Activated naive CD4-positive, alpha-beta T cell treated with anti-CD3 and anti-CD28 coated beads, Interleukin-2, amount 50 U/mL, for 24 hours (primary cell): ENCODE data around the gene FRMD8.

Experiments used
- H3K27ac Mint-ChIP-seq: one replicate; pipeline ENCODE4 v1.8.0; 2021; ENCODE audit warnings: mild to moderate bottlenecking, mixed read lengths
- H3K27me3 Mint-ChIP-seq: one replicate; pipeline ENCODE4 v1.8.0; 2021; ENCODE audit warnings: mixed read lengths
- H3K36me3 Mint-ChIP-seq: one replicate; pipeline ENCODE4 v1.8.0; 2021; ENCODE audit warnings: mixed read lengths
- H3K4me1 Mint-ChIP-seq: one replicate; pipeline ENCODE4 v1.8.0; 2021; ENCODE audit warnings: mixed read lengths
- H3K4me3 Mint-ChIP-seq: one replicate; pipeline ENCODE4 v1.8.0; 2021; ENCODE audit warnings: mild to moderate bottlenecking, mixed read lengths
- H3K9me3 Mint-ChIP-seq: one replicate; pipeline ENCODE4 v1.8.0; 2021; ENCODE audit warnings: mixed read lengths

Gene FRMD8

DNA sequence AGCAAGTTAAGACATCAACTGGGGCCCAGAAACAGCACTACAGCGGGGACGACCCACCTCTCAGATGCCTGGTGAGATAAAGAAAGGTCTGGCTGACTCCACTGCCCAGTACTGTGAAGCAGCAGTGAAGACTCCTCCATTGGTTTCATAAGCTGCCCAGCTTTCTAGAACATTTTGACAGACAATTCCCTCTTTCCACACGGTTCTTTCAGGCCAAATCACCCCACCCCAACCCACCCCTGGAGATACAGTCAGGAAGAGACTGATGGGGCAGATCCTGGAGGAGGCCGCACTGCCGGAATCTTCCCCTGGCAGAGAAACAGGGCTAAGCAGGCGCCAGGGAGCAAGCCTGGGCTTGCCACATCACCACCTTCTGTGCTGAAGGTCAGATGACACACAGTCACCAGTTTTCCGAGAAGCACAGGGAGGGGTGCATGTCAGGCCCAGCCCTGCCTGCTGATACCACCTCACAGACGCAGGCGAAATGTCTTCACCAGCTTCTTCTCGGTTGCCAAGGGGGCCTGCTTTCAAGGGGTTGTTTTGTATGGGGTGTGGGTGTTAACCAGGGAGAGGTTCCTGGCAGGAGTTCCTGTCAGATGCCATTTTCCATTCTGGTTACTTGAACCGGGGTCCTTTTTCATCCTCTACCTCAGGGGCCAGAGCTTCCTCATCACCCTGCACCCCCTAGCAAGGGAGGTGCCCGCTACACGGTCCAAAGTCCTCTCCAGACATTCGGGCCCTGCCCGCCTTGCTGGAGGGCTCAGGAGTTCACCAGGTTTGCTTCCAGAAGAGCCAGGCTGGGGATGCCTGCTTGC, 34.7 kb downstream of the FRMD8 start:
- Mint-ChIP-seq H3K36me3 (peaks cover 19% of the 10 kb centered on the region), H3K9me3 (no peaks in the 10 kb centered on the region), H3K4me3 (peak overlapping the region; percentile 96), H3K27me3 (no peaks in the 10 kb centered on the region), H3K27ac (peak overlapping the region; percentile 97), H3K4me1 (peaks cover 38% of the 10 kb centered on the region)

DNA sequence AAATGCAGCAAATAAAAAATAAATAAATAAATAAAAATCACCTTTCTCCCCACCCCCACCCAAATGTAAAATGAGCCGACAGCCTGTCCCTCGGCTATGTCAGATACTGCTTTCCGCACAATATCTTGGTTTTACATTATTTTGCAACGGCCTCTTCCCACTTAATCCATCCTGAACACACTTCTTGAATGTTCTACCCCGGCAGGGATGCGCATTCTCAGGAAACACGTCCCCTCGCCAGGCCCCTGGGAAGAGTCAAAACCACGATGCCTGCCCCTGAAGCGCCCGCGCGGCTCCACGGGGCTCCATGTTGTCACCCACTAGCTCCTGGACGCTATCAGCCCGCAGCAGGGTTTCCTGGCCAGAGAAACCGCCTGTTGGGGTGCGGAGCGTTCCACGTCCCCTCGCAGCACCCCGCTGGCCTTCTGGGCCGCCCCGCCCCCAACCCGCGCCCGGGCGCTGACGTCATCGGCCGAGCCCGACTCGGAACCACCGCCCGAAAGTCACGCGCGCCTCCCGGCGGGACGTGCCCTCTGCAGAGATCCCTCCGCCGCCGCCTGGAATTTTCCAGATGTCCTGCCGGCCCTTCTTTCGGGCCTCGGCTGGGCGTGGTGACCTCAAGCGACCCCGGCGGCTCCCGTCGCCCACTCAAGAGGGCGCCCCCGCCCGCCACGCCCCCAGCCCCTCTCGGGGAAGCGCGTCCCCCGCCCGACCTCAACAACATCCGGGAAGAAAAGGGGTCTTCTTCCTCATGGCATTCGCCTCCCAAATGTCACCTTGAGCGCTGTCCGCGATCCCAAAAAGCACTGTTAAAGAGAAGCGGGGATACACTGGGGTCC, 35.6 kb downstream of the FRMD8 start:
- Mint-ChIP-seq H3K27ac (peak overlapping the region; percentile 97), H3K4me3 (peak overlapping the region; percentile 96), H3K36me3 (peaks cover 23% of the 10 kb centered on the region), H3K4me1 (peaks cover 38% of the 10 kb centered on the region), H3K27me3 (no peaks in the 10 kb centered on the region), H3K9me3 (no peaks in the 10 kb centered on the region)

DNA sequence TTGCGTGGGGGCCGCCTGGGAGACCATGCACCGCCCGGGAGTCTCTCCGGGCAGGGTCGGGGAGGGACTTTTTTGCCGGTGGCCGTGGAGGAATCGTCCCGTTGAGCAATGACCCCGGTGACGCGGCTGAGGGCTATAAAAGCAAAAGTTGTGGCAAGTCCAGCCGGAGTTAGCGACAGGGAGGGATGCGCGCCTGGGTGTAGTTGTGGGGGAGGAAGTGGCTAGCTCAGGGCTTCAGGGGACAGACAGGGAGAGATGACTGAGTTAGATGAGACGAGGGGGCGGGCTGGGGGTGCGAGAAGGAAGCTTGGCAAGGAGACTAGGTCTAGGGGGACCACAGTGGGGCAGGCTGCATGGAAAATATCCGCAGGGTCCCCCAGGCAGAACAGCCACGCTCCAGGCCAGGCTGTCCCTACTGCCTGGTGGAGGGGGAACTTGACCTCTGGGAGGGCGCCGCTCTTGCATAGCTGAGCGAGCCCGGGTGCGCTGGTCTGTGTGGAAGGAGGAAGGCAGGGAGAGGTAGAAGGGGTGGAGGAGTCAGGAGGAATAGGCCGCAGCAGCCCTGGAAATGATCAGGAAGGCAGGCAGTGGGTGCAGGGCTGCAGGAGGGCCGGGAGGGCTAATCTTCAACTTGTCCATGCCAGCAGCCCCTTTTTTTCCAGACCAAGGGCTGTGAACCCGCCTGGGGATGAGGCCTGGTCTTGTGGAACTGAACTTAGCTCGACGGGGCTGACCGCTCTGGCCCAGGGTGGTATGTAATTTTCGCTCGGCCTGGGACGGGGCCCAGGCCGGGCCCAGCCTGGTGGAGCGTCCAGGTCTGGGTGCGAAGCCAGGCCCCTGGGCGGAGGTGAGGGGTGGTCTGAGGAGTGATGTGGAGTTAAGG, 36.4 kb downstream of the FRMD8 start, which contains the start of gene NEAT1:
NEAT1 (plus strand) TSS at position 166 of the 883 bp plus-strand sequence.
- peak within 1 kb of the TSS; percentile 97 for H3K27ac Mint-ChIP-seq
- peak within 1 kb of the TSS; percentile 96 for H3K4me3 Mint-ChIP-seq
- H3K4me1 Mint-ChIP-seq = peaks cover 40% of the 10 kb centered on the region
- H3K9me3 Mint-ChIP-seq = no peaks in the 10 kb centered on the region
- H3K36me3 Mint-ChIP-seq = peaks cover 31% of the 10 kb centered on the region
- no peaks in the 10 kb centered on the region for H3K27me3 Mint-ChIP-seq

DNA sequence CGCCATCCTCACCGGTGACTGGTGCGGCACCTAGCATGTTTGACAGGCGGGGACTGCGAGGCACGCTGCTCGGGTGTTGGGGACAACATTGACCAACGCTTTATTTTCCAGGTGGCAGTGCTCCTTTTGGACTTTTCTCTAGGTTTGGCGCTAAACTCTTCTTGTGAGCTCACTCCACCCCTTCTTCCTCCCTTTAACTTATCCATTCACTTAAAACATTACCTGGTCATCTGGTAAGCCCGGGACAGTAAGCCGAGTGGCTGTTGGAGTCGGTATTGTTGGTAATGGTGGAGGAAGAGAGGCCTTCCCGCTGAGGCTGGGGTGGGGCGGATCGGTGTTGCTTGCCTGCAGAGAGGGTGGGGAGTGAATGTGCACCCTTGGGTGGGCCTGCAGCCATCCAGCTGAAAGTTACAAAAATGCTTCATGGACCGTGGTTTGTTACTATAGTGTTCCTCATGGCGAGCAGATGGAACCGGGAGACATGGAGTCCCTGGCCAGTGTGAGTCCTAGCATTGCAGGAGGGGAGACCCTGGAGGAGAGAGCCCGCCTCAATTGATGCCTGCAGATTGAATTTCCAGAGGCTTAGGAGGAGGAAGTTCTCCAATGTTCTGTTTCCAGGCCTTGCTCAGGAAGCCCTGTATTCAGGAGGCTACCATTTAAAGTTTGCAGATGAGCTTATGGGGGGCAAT, 37.2 kb downstream of the FRMD8 start:
- H3K27me3 Mint-ChIP-seq = no peaks in the 10 kb centered on the region
- peaks cover 31% of the 10 kb centered on the region for H3K36me3 Mint-ChIP-seq
- H3K27ac Mint-ChIP-seq = peak overlapping the region; percentile 97
- H3K4me1 Mint-ChIP-seq = peaks cover 41% of the 10 kb centered on the region
- peak overlapping the region; percentile 96 for H3K4me3 Mint-ChIP-seq
- no peaks in the 10 kb centered on the region for H3K9me3 Mint-ChIP-seq

DNA sequence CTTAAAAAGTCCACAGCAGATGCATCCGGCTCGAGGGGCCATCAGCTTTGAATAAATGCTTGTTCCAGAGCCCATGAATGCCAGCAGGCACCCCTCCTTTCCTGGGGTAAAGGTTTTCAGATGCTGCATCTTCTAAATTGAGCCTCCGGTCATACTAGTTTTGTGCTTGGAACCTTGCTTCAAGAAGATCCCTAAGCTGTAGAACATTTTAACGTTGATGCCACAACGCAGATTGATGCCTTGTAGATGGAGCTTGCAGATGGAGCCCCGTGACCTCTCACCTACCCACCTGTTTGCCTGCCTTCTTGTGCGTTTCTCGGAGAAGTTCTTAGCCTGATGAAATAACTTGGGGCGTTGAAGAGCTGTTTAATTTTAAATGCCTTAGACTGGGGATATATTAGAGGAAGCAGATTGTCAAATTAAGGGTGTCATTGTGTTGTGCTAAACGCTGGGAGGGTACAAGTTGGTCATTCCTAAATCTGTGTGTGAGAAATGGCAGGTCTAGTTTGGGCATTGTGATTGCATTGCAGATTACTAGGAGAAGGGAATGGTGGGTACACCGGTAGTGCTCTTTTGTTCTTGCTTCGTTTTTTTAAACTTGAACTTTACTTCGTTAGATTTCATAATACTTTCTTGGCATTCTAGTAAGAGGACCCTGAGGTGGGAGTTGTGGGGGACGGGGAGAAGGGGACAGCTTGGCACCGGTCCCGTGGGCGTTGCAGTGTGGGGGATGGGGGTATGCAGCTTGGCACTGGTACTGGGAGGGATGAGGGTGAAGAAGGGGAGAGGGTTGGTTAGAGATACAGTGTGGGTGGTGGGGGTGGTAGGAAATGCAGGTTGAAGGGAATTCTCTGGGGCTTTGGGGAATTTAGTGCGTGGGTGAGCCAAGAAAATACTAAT, 38.0 kb downstream of the FRMD8 start:
- Mint-ChIP-seq H3K36me3 (peaks cover 31% of the 10 kb centered on the region), H3K9me3 (no peaks in the 10 kb centered on the region), H3K4me3 (peak overlapping the region; percentile 96), H3K4me1 (peaks cover 42% of the 10 kb centered on the region), H3K27ac (peak overlapping the region; percentile 97), H3K27me3 (no peaks in the 10 kb centered on the region)

DNA sequence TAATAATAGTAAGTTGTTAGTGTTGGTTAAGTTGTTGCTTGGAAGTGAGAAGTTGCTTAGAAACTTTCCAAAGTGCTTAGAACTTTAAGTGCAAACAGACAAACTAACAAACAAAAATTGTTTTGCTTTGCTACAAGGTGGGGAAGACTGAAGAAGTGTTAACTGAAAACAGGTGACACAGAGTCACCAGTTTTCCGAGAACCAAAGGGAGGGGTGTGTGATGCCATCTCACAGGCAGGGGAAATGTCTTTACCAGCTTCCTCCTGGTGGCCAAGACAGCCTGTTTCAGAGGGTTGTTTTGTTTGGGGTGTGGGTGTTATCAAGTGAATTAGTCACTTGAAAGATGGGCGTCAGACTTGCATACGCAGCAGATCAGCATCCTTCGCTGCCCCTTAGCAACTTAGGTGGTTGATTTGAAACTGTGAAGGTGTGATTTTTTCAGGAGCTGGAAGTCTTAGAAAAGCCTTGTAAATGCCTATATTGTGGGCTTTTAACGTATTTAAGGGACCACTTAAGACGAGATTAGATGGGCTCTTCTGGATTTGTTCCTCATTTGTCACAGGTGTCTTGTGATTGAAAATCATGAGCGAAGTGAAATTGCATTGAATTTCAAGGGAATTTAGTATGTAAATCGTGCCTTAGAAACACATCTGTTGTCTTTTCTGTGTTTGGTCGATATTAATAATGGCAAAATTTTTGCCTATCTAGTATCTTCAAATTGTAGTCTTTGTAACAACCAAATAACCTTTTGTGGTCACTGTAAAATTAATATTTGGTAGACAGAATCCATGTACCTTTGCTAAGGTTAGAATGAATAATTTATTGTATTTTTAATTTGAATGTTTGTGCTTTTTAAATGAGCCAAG, 38.9 kb downstream of the FRMD8 start:
- Mint-ChIP-seq H3K9me3 (no peaks in the 10 kb centered on the region), H3K4me1 (peaks cover 45% of the 10 kb centered on the region), H3K36me3 (peaks cover 31% of the 10 kb centered on the region), H3K4me3 (peak overlapping the region; percentile 96), H3K27me3 (no peaks in the 10 kb centered on the region), H3K27ac (peak overlapping the region; percentile 97)

DNA sequence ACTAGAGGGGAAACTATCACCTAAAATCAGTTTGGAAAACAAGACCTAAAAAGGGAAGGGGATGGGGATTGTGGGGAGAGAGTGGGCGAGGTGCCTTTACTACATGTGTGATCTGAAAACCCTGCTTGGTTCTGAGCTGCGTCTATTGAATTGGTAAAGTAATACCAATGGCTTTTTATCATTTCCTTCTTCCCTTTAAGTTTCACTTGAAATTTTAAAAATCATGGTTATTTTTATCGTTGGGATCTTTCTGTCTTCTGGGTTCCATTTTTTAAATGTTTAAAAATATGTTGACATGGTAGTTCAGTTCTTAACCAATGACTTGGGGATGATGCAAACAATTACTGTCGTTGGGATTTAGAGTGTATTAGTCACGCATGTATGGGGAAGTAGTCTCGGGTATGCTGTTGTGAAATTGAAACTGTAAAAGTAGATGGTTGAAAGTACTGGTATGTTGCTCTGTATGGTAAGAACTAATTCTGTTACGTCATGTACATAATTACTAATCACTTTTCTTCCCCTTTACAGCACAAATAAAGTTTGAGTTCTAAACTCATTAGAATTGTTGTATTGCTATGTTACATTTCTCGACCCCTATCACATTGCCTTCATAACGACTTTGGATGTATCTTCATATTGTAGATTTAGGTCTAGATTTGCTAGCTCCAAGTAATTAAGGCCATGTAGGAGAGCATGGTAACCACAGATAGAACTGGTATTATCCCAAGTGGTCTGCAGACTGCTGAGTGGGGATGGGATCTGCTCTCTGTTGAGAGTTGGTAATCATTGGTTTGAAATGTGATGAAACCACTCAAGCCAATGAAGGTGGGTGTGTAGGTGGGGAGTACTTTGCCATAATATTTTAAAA, 39.8 kb downstream of the FRMD8 start:
- H3K9me3 Mint-ChIP-seq = no peaks in the 10 kb centered on the region
- H3K4me3 Mint-ChIP-seq = peak overlapping the region; percentile 96
- H3K36me3 Mint-ChIP-seq = peaks cover 31% of the 10 kb centered on the region
- H3K4me1 Mint-ChIP-seq = peaks cover 47% of the 10 kb centered on the region
- H3K27me3 Mint-ChIP-seq = no peaks in the 10 kb centered on the region
- peak overlapping the region; percentile 97 for H3K27ac Mint-ChIP-seq

DNA sequence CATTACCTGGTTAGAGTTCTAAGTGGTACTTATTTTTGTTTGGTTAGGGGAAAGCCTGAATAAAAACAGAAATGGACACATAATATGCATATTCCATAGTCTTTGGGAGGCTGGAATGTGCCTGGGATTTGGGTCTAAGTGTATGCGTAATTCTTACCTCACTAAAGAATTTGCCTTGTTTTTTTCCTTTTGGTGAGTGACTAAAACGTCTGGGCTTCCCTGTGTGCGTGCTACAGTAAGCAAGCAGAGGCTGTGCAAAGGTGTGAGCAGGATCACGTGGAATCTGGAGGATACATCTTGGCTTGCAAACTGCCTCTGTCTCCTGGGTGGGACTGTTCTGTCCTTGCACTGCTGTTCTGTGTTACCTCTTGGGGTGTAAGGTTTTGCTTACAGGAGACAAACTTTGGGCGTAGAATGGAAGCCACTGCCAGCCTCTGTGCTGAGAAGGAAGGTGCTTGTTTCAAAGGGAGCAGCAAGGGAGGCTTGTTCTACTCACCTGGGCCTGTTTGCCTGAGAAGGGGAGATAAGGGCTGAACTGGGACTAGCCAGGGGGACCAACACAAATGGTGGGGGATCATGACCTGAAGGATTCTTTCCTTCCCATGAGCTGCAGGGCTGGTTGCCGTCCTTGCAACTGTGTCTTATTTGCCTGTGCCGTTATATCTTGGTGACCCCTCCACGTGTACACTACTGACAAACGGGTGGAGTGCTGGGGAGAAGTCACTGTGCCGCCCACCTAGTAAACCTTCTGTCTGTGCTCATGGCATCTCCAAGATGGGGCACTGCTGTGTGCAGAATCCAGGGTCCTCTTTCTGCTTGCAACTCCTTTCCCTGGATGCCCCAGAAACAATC, 40.6 kb downstream of the FRMD8 start:
- Mint-ChIP-seq H3K27ac (peak overlapping the region; percentile 97), H3K4me1 (peaks cover 56% of the 10 kb centered on the region), H3K9me3 (no peaks in the 10 kb centered on the region), H3K27me3 (no peaks in the 10 kb centered on the region), H3K36me3 (peaks cover 31% of the 10 kb centered on the region), H3K4me3 (peak overlapping the region; percentile 96)

DNA sequence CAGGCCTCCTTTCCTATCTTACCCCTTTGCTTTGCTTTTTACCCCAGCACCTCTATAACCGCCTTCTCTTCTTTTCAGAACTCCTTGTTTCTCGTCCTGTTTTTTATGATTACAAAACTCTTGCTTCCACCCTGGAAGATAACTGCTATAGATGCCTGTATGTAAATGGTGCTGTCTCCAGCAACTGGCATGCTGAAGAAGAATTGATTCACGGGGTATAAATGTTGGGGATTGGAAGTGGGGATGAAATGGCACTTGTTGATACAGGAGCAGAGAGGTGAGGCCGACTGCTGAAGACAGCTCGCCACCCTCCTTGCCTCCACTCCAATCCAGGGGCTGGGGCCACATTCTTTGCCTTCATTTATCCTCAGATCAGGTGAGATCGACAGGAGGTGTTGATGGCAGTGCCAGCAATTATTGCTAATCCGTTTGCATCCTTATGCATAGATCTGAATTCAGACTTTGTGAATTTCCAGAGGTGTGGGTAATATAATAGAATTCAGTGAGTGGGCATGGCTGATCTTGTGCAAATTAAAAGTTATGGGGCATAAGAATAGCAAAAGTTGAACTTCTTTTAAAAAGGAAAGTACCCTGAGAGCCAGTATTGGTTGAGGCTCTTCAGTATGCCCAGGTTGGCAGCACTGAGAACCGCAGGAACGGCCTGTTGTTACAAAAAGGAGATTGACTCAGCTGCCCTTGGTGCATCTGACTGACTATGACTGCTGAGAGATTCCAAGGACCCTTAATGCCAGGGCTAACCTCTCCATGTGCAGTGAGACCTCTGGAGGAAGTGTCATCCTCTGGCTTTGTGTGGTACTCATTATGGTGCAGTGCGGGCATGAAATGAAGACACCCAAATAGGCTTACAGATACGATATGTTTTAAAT, 41.5 kb downstream of the FRMD8 start:
- no peaks in the 10 kb centered on the region for H3K27me3 Mint-ChIP-seq

DNA sequence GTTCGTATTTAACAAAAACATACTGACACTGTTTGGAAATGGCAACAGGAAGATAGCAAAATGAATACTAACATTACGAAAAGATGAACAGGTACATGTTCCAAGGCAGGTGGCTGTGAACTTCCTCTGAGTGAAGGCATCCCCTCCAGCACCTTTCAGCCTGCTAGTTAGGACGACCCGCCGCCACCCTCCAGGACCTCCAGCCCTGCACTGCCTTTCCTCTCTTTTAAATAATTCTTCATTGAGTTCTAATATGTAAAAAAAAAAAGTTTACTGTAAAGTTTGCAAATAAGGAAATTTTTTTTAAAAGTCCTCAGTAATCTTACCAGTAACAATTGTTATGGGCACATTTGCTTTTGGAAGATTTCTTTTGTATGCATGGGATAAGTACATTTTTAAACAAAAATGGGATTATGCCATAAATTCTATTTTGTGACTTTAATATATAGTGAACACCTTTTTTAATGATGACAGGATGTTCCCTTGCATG, 42.2 kb downstream of the FRMD8 start:
- Mint-ChIP-seq H3K4me1 (peaks cover 70% of the 10 kb centered on the region), H3K36me3 (peaks cover 28% of the 10 kb centered on the region)

More for the DNA sequence above, 41.5 kb downstream of the FRMD8 start:
- no peaks in the 10 kb centered on the region for H3K9me3 Mint-ChIP-seq
- H3K36me3 Mint-ChIP-seq = peaks cover 29% of the 10 kb centered on the region
- peaks cover 64% of the 10 kb centered on the region for H3K4me1 Mint-ChIP-seq
- peak overlapping the region; percentile 97 for H3K27ac Mint-ChIP-seq
- H3K4me3 Mint-ChIP-seq = peak overlapping the region; percentile 96

More for the DNA sequence above, 42.2 kb downstream of the FRMD8 start:
- no peaks in the 10 kb centered on the region for H3K9me3 Mint-ChIP-seq
- no peaks in the 10 kb centered on the region for H3K27me3 Mint-ChIP-seq
- H3K4me3 Mint-ChIP-seq = peak overlapping the region; percentile 96
- H3K27ac Mint-ChIP-seq = peak overlapping the region; percentile 98
